ENCODE measurements around the gene ALDH1A1.

Gene ALDH1A1

DNA sequence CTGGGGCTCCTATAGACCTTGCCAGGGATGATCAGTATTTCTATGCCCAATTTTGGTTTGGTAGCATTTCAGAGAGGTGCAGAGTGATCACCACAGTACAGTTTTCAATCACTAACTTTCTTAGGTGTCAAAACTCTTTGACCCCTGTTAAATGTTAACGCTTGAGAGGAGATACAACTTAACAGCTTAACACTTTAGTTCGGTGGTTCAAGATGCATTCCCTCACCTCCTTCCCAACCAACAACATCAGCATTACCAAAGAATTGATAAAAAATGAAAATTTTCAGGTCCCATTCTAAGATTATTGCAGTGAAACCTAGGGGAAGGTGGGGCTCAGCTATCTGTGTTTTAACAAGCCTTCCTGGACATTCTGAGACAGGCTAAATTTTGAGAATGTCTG is 16.2 kb downstream of the ALDH1A1 start:
- TF ChIP-seq, protein P1, sequence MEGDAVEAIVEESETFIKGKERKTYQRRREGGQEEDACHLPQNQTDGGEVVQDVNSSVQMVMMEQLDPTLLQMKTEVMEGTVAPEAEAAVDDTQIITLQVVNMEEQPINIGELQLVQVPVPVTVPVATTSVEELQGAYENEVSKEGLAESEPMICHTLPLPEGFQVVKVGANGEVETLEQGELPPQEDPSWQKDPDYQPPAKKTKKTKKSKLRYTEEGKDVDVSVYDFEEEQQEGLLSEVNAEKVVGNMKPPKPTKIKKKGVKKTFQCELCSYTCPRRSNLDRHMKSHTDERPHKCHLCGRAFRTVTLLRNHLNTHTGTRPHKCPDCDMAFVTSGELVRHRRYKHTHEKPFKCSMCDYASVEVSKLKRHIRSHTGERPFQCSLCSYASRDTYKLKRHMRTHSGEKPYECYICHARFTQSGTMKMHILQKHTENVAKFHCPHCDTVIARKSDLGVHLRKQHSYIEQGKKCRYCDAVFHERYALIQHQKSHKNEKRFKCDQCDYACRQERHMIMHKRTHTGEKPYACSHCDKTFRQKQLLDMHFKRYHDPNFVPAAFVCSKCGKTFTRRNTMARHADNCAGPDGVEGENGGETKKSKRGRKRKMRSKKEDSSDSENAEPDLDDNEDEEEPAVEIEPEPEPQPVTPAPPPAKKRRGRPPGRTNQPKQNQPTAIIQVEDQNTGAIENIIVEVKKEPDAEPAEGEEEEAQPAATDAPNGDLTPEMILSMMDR (IDR thresholded peaks at IDR 0.05; ENCODE audit: low read depth, low read length, missing control alignments) = no peak
- DNase-seq (ENCODE audit: extremely low read depth, low read depth) = no peak
- H3K4me3 ChIP-seq (replicated peaks; ENCODE audit: low read depth, low read length) = no peak overlapping the region

DNA sequence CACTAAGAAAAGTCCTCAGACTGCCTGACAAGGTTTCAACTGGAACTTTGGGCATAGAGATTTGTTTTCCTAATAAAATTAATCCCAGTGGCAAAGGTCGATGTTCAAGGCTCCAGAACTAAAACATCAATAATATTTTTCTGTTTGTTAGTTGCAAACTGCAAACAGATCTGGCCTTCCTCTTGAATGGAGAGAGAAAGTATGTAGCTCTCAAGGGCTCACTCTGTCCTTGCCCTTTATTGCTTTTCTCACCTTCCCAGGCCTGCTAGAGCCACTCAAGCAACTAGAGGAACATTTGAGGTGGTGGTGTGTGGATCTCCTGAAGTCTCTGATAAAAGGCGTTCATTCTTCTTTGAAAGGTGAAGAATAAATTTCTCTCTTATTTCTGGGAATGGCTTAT is 16.6 kb downstream of the ALDH1A1 start:
- DNase-seq (ENCODE audit: extremely low read depth, low read depth) = no peak
- TF ChIP-seq, protein P1 (IDR thresholded peaks at IDR 0.05; ENCODE audit: low read depth, low read length, missing control alignments) = no peak
- no peak overlapping the region for H3K4me3 ChIP-seq (replicated peaks; ENCODE audit: low read depth, low read length)

DNA sequence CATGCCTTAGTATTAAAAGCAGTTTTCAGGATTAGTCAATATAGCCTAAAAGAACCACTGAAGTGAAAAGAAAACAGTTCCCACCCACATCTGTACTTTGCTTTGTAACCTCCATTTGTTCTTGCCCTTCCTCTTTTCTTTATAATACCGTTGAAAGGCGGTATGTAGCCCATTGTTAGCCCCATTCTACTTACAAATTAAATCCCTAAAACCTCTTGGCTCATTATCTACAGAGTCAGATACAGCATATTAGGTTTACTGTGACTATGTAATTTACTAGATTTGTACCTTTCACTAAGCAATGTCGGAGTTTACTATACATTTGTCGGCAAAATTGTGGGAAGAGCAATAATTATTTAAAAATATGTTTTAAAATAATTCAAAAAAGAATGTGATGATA is 17.3 kb downstream of the ALDH1A1 start:
- TF ChIP-seq, protein P1 (IDR thresholded peaks at IDR 0.05; ENCODE audit: low read depth, low read length, missing control alignments) = no peak
- H3K4me3 ChIP-seq (replicated peaks; ENCODE audit: low read depth, low read length) = no peak overlapping the region
- no peak for DNase-seq (ENCODE audit: extremely low read depth, low read depth)

DNA sequence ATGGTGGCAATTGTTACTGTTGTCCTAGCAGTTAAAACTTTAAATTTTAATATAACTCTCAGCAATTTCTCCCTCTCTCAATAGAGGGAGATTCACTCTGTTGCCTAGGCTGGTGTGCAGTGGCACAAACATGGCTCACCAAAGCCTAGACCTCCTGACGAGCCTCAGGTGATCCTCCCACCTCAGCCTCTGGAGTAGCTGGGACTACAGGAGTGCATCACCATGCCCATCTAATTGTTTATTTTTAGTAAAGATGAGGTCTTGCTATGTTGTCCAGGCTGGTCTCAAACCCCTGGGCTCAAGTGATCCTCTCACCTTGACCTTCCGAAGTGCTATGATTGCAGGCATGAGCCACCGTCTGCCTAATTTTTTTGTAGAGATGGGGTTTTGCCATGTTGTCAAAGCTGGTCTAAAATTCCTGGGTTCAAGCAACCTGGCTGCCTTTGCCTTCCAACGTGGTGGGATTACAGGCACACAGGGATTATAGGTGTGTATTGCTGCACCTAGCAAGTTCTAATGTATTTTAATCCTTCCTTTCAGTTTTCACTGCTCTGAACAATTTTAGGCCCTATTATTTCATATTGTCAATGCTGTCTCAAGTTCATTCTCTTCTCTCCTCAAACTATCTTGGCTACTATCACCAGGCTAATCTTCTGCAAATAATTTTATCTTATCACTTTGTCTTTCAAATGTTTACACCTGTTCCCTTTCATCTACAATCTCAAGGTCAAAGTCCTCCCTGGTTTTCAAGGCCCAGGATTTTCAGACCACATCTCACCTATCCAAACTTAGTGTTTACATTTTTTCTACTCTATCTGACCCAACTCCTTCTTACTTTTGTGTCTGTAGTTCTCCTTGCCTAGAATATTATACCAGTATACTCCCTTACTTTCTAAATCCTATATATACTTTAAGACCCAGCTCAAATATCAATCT is 18.9 kb downstream of the ALDH1A1 start:
- TF ChIP-seq, protein P1 (IDR thresholded peaks at IDR 0.05; ENCODE audit: low read depth, low read length, missing control alignments) = no peak
- no peak overlapping the region for H3K4me3 ChIP-seq (replicated peaks; ENCODE audit: low read depth, low read length)
- no peak for DNase-seq (ENCODE audit: extremely low read depth, low read depth)

DNA sequence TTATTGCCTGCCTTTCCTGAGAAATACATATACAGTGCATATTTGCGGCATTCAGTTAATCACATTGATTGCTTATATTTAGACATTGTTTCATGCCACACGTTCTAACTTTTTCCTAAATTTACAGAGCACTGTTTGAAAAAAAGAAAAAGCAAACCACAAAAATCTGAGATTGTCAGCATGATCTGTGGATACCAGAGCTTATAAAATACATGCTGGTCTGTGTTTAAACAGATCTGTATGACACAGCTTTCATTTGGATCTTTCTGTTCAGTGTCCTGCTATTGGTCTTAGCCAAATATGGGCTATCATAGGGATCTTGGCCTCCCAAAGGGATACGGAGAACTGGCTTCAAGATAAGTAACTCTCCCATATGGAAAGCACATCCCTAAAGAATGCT is 20.2 kb downstream of the ALDH1A1 start:
- no peak overlapping the region for H3K4me3 ChIP-seq (replicated peaks; ENCODE audit: low read depth, low read length)
- TF ChIP-seq, protein P1 (IDR thresholded peaks at IDR 0.05; ENCODE audit: low read depth, low read length, missing control alignments) = no peak
- DNase-seq (ENCODE audit: extremely low read depth, low read depth) = no peak

DNA sequence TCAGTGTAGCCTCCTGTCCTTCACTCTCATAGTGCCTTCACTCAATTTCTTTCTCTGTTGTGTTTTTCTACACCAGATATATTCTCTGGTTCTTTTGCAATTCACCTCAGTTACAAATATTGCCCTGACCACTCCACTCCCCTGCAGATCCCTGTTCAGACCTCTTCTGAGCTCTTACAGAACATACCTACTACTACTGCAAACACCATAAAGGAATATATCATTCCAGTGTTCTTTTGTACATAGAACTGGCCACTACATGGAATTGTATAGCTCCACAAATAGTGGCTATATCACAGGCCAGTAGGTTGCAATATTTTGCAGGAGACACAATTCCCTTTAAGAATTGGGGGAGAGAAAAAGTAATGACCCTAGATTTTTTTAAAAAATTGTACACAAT is 21.0 kb downstream of the ALDH1A1 start:
- TF ChIP-seq, protein P1 (IDR thresholded peaks at IDR 0.05; ENCODE audit: low read depth, low read length, missing control alignments) = no peak
- DNase-seq (ENCODE audit: extremely low read depth, low read depth) = no peak
- H3K4me3 ChIP-seq (replicated peaks; ENCODE audit: low read depth, low read length) = no peak overlapping the region
